GM19397 (cell line): ENCODE measurements around the gene AGBL1.
"Not testable (repeated sequence)": the region's sequence is repeated elsewhere in the genome, so short reads cannot be mapped to it uniquely, and the experiment has no call there.

Experiments
- ATAC-seq: cut with Tn5 transposase; IDR thresholded peaks from one replicate; pipeline ENCODE4 v1.9.1; 2021; ENCODE audit warnings: mild to moderate bottlenecking, moderate library complexity; ENCODE audit not compliant: unreplicated experiment

The AGBL1 gene

GRCh38 chr15:86849558-86850285, 770.1 kb downstream of the AGBL1 start:
- no peak for ATAC-seq

- no peak for ATAC-seq
Measured at GRCh38 chr15:86850939-86851338, 771.3 kb downstream of the AGBL1 start.

- no peak for ATAC-seq
Measured at GRCh38 chr15:86852741-86853140, 773.1 kb downstream of the AGBL1 start.

- ATAC-seq: no peak
Measured at GRCh38 chr15:86854176-86854575, 774.5 kb downstream of the AGBL1 start.

GRCh38 chr15:86855307-86856291, 775.9 kb downstream of the AGBL1 start:
- no peak for ATAC-seq

GRCh38 chr15:86857701-86858100, 778.0 kb downstream of the AGBL1 start:
- no peak for ATAC-seq

- ATAC-seq: no peak
Measured at GRCh38 chr15:86863226-86863915, 783.7 kb downstream of the AGBL1 start.

- no peak for ATAC-seq
Measured at GRCh38 chr15:86865920-86866319, 786.2 kb downstream of the AGBL1 start.

- no peak for ATAC-seq
Measured at GRCh38 chr15:86870846-86871245, 791.2 kb downstream of the AGBL1 start.

- no peak for ATAC-seq
Measured at GRCh38 chr15:86871964-86872363, 792.3 kb downstream of the AGBL1 start.

- ATAC-seq: no peak
Measured at GRCh38 chr15:86872782-86873181, 793.1 kb downstream of the AGBL1 start.

GRCh38 chr15:86875067-86875466, 795.4 kb downstream of the AGBL1 start:
- ATAC-seq: no peak

- ATAC-seq: no peak
Measured at GRCh38 chr15:86876387-86876944, 796.8 kb downstream of the AGBL1 start.

- no peak for ATAC-seq
Measured at GRCh38 chr15:86877171-86877631, 797.5 kb downstream of the AGBL1 start.

- ATAC-seq: not testable (repeated sequence)
Measured at GRCh38 chr15:86878844-86879243, 799.2 kb downstream of the AGBL1 start.

- no peak for ATAC-seq
Measured at GRCh38 chr15:86879250-86880229, 799.9 kb downstream of the AGBL1 start.

GRCh38 chr15:86885616-86886015, 805.9 kb downstream of the AGBL1 start:
- no peak for ATAC-seq

GRCh38 chr15:86892774-86893449, 813.2 kb downstream of the AGBL1 start:
- ATAC-seq: no peak

GRCh38 chr15:86894269-86894668, 814.6 kb downstream of the AGBL1 start:
- no peak for ATAC-seq
